Stimulated activated memory B cell treated with anti-CD40 and anti-IgM and Interleukin-4, amounts not matched to agents 10 μg/mL and 1 μg/mL and 100 μg/mL, for 72 hours (primary cell): ENCODE measurements around the gene NR2C2.

Experiments used
- ATAC-seq: fragments of 150-1000 bp; cut with Tn5 transposase; 2 replicates; pipeline ENCODE4 v1.10.0; 2021
- H3K27ac Mint-ChIP-seq: one replicate; pipeline ENCODE4 v1.8.0; 2022; ENCODE audit warnings: mild to moderate bottlenecking, mixed read lengths
- H3K27me3 Mint-ChIP-seq: one replicate; pipeline ENCODE4 v1.8.0; 2022; ENCODE audit warnings: mixed read lengths
- H3K36me3 Mint-ChIP-seq: one replicate; pipeline ENCODE4 v1.8.0; 2022; ENCODE audit warnings: mixed read lengths
- H3K4me1 Mint-ChIP-seq: one replicate; pipeline ENCODE4 v1.8.0; 2022; ENCODE audit warnings: mixed read lengths
- H3K4me3 Mint-ChIP-seq: one replicate; pipeline ENCODE4 v1.8.0; 2022; ENCODE audit warnings: mild to moderate bottlenecking, moderate library complexity, mixed read lengths
- H3K9me3 Mint-ChIP-seq: one replicate; pipeline ENCODE4 v1.8.0; 2022; ENCODE audit warnings: mixed read lengths

NR2C2 gene

DNA sequence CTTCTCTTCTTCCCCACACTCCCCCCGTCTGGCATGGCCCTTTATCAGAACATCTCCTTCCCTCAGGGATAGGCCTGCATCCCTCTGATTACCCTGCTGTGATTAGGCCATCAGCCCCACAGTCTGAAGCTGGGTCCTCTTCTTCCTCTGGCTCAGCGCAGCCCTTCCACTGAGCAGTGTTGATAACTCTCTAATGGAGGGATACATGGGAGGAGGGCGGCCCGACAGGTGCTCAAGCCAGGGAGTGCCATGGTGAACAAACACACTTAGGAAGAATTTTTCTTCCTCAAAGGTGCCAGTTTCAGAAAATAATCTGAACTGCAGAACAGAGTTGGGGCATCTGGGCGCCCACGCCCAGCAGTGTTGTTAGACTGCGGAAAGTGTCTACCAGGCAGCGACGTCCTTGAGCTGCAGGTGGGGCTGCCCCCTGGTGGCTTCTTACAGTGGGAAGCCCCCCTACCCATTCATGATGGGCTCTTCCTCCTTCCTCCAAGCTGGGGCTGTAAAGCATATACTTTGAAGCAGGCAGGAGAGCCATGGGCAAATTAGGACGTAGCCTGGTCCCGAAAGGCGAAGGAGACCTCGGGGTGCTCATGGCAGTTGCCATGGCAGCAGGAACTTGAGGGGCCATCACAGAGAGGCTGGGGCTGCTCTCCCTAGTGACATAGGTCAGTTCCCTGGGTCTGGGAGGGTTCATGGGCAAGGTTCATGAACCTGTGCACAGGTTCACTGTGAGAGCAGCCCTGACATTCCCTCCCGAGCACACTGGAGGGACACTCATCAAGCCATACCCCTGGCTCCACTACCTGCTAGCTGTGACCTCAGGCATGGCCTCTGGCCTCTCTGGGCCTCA is 33.2 kb upstream of the NR2C2 start:
- no peak for ATAC-seq
- Mint-ChIP-seq H3K4me3 (no peak overlapping the region), H3K9me3 (no peaks in the 10 kb centered on the region), H3K36me3 (no peaks in the 10 kb centered on the region), H3K4me1 (no peaks in the 10 kb centered on the region), H3K27ac (no peak overlapping the region), H3K27me3 (peaks cover 52% of the 10 kb centered on the region)

DNA sequence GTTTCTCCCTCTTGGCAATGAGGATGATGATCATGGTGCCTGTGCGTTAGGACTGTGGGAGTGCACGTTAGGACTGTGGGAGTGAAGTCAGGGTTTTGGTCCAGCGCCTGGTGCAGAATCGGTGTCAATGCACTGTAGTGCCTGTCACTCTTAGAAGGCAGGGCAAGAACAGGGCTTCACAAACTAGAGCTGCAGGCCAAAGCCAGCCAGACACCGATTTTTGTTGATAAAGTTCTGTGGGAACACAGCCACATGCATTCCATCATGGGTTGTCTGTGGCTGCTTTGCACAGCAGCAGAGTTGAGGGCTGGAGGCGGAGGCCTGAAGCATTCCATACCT is 32.6 kb upstream of the NR2C2 start:
- H3K27me3 Mint-ChIP-seq: peaks cover 52% of the 10 kb centered on the region
- ATAC-seq: no peak
- H3K27ac Mint-ChIP-seq: no peak overlapping the region
- H3K9me3 Mint-ChIP-seq: no peaks in the 10 kb centered on the region
- no peaks in the 10 kb centered on the region for H3K36me3 Mint-ChIP-seq
- H3K4me1 Mint-ChIP-seq: no peaks in the 10 kb centered on the region
- no peak overlapping the region for H3K4me3 Mint-ChIP-seq

DNA sequence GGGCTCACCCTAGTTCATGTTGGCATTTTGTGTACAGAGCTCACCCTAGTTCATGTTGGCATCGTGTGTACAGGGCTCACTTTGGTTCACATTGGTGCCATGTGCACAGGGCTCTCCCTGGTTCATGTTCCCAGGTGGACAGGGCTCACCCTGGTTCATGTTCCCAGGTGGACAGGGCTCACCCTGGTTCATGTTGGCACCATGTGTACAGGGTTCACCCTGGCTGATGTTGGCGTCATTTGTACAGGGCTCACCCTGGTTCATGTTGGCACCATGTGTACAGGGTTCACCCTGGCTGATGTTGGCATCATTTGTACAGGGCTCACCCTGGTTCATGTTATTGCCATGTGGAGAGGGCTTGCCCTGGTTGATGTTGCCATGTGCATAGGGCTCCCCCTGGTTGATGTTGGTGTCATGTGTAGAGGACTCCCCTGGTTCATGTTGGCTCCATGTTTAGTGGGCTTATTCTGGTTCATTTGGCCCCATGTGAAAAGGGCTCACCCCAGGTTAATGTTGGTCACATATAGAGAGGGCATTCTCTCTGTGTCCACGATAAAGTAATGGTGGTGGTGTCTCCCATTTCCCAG is 31.7 kb upstream of the NR2C2 start:
- no peaks in the 10 kb centered on the region for H3K4me1 Mint-ChIP-seq
- H3K9me3 Mint-ChIP-seq: no peaks in the 10 kb centered on the region
- no peak overlapping the region for H3K27ac Mint-ChIP-seq
- H3K4me3 Mint-ChIP-seq: no peak overlapping the region
- peak; percentile 21 for ATAC-seq
- peaks cover 48% of the 10 kb centered on the region for H3K27me3 Mint-ChIP-seq
- no peaks in the 10 kb centered on the region for H3K36me3 Mint-ChIP-seq

DNA sequence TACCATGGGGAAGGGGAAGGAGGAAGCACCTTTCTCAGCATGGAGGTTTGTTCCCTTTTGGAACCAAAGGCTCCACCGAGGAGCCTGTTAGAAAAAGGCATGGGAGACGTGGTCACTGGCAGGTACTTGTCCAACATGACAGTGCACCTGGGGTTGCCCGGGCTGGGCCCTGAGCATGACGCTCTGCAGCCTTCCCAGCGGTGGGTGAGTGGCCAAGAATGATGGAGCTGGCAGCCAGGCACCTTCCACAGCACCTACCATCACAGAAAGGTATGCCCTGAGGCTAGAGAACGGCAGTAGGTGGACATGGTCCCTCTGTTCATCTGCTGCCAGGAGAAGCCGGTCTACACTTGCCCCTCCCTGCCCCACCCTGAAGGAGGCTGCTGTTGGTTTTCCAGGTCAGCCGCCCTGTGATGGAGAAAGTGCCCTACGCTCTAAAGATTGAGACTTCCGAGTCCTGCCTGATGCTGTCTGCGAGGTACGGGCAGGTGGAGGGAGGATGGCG is 29.0 kb upstream of the NR2C2 start:
- H3K4me3 Mint-ChIP-seq: no peak overlapping the region
- ATAC-seq: no peak
- no peaks in the 10 kb centered on the region for H3K9me3 Mint-ChIP-seq
- no peaks in the 10 kb centered on the region for H3K4me1 Mint-ChIP-seq
- H3K36me3 Mint-ChIP-seq: no peaks in the 10 kb centered on the region
- peaks cover 26% of the 10 kb centered on the region for H3K27me3 Mint-ChIP-seq
- no peak overlapping the region for H3K27ac Mint-ChIP-seq

DNA sequence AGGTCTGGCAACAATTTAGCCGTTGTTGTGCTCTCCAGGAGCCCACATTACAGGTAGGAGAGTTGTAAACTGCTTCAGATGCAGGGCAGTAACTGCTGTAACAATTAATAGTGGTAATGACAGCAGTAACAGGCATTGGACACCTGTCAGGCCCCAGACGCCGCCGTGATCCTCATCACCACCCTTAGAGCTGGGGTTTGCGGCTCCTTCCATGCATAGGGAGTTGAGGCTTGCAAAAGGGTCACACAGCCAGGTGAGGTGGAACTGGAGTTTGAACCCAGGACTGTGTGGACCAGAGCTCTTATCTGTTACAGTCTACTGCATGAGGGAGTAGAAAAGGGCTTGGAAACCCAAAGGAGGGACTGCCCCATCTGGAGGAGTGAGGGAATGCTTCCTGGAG is 26.8 kb upstream of the NR2C2 start:
- peaks cover 11% of the 10 kb centered on the region for H3K27me3 Mint-ChIP-seq
- no peaks in the 10 kb centered on the region for H3K4me1 Mint-ChIP-seq
- no peak overlapping the region for H3K27ac Mint-ChIP-seq
- H3K36me3 Mint-ChIP-seq: no peaks in the 10 kb centered on the region
- ATAC-seq: no peak
- no peak overlapping the region for H3K4me3 Mint-ChIP-seq
- H3K9me3 Mint-ChIP-seq: no peaks in the 10 kb centered on the region

DNA sequence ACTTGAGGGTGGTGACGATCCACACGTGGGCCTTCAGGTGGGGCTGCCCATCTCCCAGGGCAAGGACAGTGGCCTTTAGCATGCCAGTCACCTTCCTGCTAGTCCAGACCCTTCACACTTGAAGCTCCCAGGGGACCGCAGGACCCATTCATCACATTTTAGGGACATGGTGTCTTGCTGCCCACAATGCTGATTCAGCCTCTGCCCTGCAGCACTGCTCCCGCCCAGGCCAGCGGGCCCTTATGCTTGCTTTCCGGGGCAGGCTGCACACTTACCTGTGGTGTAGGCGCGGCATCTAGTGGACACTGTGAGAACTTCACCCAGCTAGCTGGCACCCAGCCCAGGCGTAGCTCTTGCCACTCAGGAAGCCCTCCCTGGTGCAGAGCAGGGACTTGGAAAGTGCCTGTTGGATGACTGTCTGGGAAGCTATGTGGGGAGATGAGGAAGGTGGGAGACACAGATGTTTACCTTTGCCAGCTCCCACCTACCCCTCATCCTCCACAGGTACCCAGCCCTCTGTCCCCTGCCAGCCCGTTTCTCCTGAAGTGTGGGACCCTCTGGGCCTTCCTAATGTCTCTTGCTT is 26.3 kb upstream of the NR2C2 start:
- Mint-ChIP-seq H3K9me3 (no peaks in the 10 kb centered on the region), H3K27ac (no peak overlapping the region)
- ATAC-seq: peak; percentile 86

DNA sequence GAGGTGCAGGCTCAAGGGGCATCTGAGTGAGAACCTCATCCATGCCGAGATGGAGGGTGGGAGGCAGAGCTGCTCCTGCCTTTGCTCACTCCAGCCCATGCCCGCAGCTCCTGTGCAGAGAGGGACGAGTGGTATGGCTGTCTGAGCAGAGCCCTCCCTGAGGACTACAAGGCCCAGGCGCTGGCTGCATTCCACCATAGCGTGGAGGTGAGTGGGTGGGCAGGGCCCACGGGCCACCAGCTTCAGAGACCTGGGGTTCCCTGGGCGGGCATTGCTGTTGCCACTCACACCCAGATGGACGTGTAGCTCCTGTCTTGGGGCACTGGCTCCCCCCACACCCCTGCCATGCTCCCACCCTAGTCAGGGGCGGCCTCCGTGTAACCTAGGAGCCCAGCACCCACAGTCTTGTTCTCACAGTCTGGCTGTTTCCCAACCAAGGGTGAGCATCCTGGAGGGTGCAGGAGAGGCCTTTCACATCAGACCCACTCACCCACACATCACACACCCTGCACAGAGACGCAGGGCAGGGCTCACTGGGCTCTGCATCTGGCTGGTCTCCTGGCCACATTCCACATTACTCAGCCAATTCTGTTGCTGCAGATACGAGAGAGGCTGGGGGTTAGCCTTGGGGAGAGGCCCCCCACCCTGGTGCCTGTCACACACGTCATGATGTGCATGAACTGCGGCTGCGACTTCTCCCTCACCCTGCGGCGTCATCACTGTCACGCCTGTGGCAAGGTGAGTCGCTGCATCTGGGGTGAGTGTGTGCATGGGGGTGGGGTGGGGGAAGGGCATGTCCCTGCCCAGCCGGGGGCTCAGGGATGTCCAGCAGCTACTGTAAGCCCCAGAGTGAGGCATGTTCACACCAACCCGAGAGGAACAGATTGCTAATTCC is 25.3 kb upstream of the NR2C2 start:
- no peak overlapping the region for H3K4me3 Mint-ChIP-seq

More for the DNA sequence above, 26.3 kb upstream of the NR2C2 start:
- no peaks in the 10 kb centered on the region for H3K36me3 Mint-ChIP-seq
- peaks cover 11% of the 10 kb centered on the region for H3K27me3 Mint-ChIP-seq
- no peaks in the 10 kb centered on the region for H3K4me1 Mint-ChIP-seq
- H3K4me3 Mint-ChIP-seq: no peak overlapping the region

DNA sequence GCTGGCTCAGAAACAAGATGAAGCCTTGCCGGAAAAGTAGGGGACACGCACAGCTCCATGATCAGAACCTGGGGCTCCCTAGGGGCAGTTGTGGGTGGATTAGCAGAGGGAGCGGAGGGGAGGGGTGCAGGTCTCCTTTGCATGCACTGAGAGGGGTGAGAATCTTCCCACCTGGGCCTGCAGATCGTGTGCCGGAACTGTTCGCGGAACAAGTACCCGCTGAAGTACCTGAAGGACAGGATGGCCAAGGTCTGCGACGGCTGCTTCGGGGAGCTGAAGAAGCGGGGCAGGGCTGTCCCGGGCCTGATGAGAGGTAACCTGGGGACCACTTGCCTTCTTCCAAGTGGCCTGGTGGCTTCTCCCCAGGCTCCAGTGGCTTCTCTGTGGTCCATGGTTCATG is 24.5 kb upstream of the NR2C2 start:
- ATAC-seq: no peak
- Mint-ChIP-seq H3K27ac (no peak overlapping the region), H3K9me3 (no peaks in the 10 kb centered on the region), H3K4me1 (no peaks in the 10 kb centered on the region), H3K36me3 (no peaks in the 10 kb centered on the region), H3K27me3 (no peaks in the 10 kb centered on the region), H3K4me3 (no peak overlapping the region)

More for the DNA sequence above, 25.3 kb upstream of the NR2C2 start:
- Mint-ChIP-seq H3K4me1 (no peaks in the 10 kb centered on the region), H3K36me3 (no peaks in the 10 kb centered on the region), H3K27me3 (peaks cover 7% of the 10 kb centered on the region), H3K9me3 (no peaks in the 10 kb centered on the region), H3K27ac (no peak overlapping the region)
- no peak for ATAC-seq

DNA sequence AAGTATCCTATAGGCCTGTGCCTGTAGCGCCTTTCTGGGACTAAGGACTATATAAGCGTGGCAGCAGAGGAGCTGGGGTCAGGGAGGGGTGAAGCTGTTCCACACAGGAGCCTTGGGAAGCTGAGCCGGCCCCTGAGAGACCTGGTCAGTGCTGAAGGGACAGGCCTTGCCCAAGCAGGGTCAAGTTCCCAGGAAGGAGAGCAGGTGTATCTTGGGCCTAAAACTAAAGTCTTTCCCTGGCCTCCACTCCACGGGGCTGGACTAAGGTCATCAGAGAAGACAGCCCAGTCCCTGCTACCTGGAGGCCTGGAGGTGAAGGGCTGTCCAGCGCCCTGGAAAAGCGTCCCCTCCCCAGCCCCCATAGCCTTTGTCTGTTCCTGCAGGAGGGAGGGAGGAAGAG is 23.9 kb upstream of the NR2C2 start:
- H3K9me3 Mint-ChIP-seq: no peaks in the 10 kb centered on the region
- H3K36me3 Mint-ChIP-seq: no peaks in the 10 kb centered on the region
- no peaks in the 10 kb centered on the region for H3K4me1 Mint-ChIP-seq
- no peak overlapping the region for H3K4me3 Mint-ChIP-seq
- H3K27me3 Mint-ChIP-seq: no peaks in the 10 kb centered on the region
- ATAC-seq: no peak
- no peak overlapping the region for H3K27ac Mint-ChIP-seq

DNA sequence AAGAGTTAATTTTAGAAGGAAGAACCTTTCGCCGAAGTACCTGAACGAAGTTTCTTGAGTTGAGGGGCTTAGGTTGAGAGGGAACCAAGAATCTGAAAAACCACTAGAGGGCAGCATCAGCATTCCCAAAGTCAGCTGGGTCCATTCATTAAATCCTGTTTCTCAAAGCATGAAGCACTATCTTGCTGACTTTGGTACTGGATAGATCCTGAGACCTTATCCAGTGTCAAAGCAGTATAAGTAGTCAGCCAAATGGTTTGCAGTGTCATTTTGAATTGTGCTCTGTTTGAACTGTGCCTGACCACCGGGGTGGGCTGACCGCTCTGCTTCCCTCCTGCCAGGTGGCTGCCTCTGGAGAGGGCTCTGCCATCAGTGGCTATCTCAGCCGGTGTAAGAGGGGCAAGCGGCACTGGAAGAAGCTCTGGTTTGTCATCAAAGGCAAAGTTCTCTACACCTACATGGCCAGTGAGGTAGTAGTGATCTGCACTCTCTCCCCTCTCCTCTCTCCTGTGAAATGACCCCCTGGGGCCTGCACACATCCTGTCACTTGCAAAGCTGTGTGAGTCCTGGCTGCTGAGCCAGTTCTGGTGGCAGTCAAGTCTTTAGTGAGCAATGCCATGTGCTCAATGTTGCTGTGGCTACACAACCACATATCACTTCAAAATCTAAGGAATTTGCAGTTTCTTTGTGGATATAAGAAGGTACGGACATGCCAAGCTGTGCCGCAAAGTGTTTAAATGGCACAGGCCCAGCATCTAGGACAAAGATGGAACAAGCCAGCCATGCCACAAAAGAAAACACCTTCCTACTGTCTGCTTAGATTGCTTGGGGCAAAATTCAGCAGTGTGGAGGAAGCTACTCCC is 21.4 kb upstream of the NR2C2 start:
- H3K36me3 Mint-ChIP-seq: no peaks in the 10 kb centered on the region
- ATAC-seq: no peak
- H3K9me3 Mint-ChIP-seq: no peaks in the 10 kb centered on the region
- H3K27ac Mint-ChIP-seq: no peak overlapping the region
- no peaks in the 10 kb centered on the region for H3K4me1 Mint-ChIP-seq
- H3K4me3 Mint-ChIP-seq: no peak overlapping the region
- H3K27me3 Mint-ChIP-seq: no peaks in the 10 kb centered on the region

DNA sequence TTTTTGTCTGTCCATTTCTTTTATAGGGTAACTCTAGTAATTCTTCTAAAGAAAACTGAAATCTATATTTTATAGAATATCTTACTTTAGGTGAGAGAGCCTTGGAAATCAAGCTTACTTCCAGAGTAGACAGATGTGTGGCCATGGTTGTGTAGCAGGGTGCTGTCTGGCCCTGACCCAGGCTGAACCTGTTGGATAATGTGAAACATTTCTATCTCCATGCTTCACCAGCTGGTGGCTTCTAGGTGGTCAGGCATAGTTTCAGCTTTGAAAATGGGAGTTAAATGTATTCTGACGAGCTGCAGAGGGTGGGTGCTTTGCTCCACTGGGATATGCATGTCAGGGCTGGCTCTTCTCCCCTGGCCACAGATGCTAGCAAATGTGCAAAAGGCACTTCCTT is 20.8 kb upstream of the NR2C2 start:
- H3K27ac Mint-ChIP-seq: no peak overlapping the region
- H3K36me3 Mint-ChIP-seq: no peaks in the 10 kb centered on the region
- no peak overlapping the region for H3K4me3 Mint-ChIP-seq
- no peaks in the 10 kb centered on the region for H3K9me3 Mint-ChIP-seq
- no peaks in the 10 kb centered on the region for H3K27me3 Mint-ChIP-seq
- H3K4me1 Mint-ChIP-seq: no peaks in the 10 kb centered on the region
- ATAC-seq: no peak

DNA sequence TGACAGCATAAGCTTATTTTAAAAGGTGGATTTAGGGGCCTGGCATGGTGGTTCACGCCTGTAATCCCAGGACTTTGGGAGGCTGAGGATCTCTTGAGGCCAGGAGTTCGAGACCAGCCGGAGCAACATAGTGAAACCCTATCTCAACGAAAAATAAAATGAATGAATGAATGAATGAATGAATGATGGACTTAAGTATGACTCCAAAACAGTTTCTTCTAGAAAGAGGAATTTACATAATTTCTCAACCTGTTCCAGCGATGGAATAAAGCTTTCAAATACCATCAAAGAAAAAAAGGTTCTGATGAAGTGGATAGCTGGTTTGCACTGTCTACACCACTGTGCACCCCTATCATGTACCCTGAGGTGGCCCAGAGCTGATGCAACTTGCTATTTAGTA is 20.1 kb upstream of the NR2C2 start:
- Mint-ChIP-seq H3K4me3 (no peak overlapping the region), H3K27me3 (no peaks in the 10 kb centered on the region), H3K4me1 (no peaks in the 10 kb centered on the region), H3K9me3 (no peaks in the 10 kb centered on the region), H3K36me3 (no peaks in the 10 kb centered on the region), H3K27ac (no peak overlapping the region)
- ATAC-seq: no peak

DNA sequence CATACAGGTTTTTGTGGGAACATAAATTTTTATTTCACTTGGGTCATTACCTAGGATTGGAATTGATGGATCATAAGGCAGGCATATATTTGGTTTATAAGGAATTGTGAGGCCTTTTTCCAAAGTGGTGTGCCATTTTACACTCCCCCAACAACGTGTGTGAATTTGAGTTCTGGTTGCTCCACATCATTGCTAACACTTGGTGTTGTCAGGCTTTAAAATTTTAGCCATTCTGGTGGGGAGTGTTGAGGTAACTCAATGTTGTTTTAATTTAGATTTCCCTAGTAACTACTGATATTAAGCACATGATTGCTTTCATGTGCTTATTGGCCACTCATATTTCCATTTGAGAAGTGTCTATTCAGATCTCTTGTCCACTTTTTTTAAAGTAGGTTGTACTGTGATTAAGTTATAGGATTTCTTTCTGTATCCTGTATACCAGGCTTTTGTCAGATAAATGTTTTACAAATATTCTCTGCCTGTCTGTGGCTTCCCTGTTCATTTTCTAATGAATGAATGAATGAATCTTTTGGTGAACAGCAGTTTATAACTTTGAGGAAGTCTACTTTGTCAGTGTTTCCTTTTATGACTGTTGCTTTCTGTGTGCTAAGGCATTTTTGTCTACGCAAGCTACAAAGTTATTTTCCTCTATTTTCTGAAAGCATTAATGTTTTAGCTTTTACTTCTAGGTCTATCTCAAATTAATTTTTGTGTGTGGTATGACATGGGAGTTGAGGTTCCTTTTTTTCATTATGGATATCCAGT is 17.9 kb upstream of the NR2C2 start:
- Mint-ChIP-seq H3K4me3 (no peak overlapping the region), H3K4me1 (no peaks in the 10 kb centered on the region)
- ATAC-seq: no peak

More for the DNA sequence above, 17.9 kb upstream of the NR2C2 start:
- Mint-ChIP-seq H3K27ac (no peak overlapping the region), H3K27me3 (no peaks in the 10 kb centered on the region), H3K36me3 (no peaks in the 10 kb centered on the region), H3K9me3 (no peaks in the 10 kb centered on the region)
